ENCODE measurements around the gene BLOC1S2. TPM values are rescaled to one million over a fixed set of nuclear protein-coding genes. Genes with fewer than 3 reads are reported as not detected.

BLOC1S2 gene
- total and polyA plus RNA-seq, 2 of the 8 experiments (the other 6 are each of a cell fraction or from before 2014, with no cell fraction given), result 25.1 to 50.6 TPM

DNA sequence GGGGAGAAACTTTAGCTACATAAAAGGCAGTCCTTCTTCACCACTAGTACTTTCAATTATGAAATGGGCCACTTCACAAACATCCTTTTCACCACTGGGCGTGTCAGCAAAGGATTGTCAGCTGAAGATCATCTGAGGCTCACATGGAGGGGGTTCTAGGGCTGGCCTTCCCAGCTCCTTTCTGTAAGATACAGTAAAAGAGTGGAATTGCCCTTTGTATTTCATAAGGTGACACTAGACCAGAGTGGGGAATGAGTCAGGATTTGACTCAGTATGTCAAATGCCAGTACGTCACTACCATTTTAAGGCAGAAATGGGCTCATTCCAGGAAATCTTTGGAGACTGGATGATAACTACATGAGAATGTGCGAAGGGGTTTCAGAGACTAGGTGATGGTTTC lies 21.2 kb upstream of the BLOC1S2 start (continued):
- TF ChIP-seq KDM5A (IDR thresholded peaks at IDR 0.05; ENCODE audit: low read length) (no peak), NRF1 (IDR thresholded peaks at IDR 0.05; ENCODE audit: low read depth, low read length) (no peak)
